ENCODE data around the gene PRKAR1A.
"Not testable (repeated sequence)": the region's sequence is repeated elsewhere in the genome, so short reads cannot be mapped to it uniquely, and the experiment has no call there.

The PRKAR1A gene

GRCh38 chr17:68512247-68512959, at the start of gene PRKAR1A:
Gene PRKAR1A (plus strand): TSS chr17:68512430. CDS start chr17:68515400, 2,970 bp downstream.
- DNase-seq (ENCODE audit: low read depth in 2 of 2) = peak; percentile 74 to 79

- DNase-seq (ENCODE audit: low read depth in 2 of 2) = no peak
These were observed 48.8 kb upstream of the PRKAR1A start for GRCh38 chr17:68463211-68464019.

GRCh38 chr17:68468334-68468733, 43.9 kb upstream of the PRKAR1A start:
- DNase-seq (ENCODE audit: low read depth in 2 of 2) = no peak

- no peak for DNase-seq (ENCODE audit: low read depth in 2 of 2)
These were observed 43.4 kb upstream of the PRKAR1A start for GRCh38 chr17:68468788-68469187.

- DNase-seq (ENCODE audit: low read depth in 2 of 2) = no peak
These were observed 41.3 kb upstream of the PRKAR1A start for GRCh38 chr17:68470961-68471360.

GRCh38 chr17:68480885-68481284, 31.3 kb upstream of the PRKAR1A start:
- DNase-seq (ENCODE audit: low read depth in 2 of 2) = no peak

- DNase-seq (ENCODE audit: low read depth in 2 of 2) = no peak
These were observed 29.6 kb upstream of the PRKAR1A start for GRCh38 chr17:68482576-68483041.

- DNase-seq (ENCODE audit: low read depth in 2 of 2) = no peak
These were observed 27.8 kb upstream of the PRKAR1A start for GRCh38 chr17:68484458-68484857.

GRCh38 chr17:68489919-68490318, 22.3 kb upstream of the PRKAR1A start:
- no peak for DNase-seq (ENCODE audit: low read depth in 2 of 2)

- DNase-seq (ENCODE audit: low read depth in 2 of 2) = no peak
These were observed 20.6 kb upstream of the PRKAR1A start for GRCh38 chr17:68491381-68492231.

- DNase-seq (ENCODE audit: low read depth in 2 of 2) = not testable (repeated sequence)
These were observed 19.7 kb upstream of the PRKAR1A start for GRCh38 chr17:68492394-68493054.

GRCh38 chr17:68495081-68495480, 17.1 kb upstream of the PRKAR1A start:
- no peak for DNase-seq (ENCODE audit: low read depth in 2 of 2)

- no peak for DNase-seq (ENCODE audit: low read depth in 2 of 2)
These were observed 14.3 kb upstream of the PRKAR1A start for GRCh38 chr17:68497885-68498319.

- no peak for DNase-seq (ENCODE audit: low read depth in 2 of 2)
These were observed 13.5 kb upstream of the PRKAR1A start for GRCh38 chr17:68498479-68499326.

GRCh38 chr17:68499587-68499986, 12.6 kb upstream of the PRKAR1A start:
- DNase-seq (ENCODE audit: low read depth in 2 of 2) = no peak

GRCh38 chr17:68501074-68501473, 11.2 kb upstream of the PRKAR1A start:
- no peak for DNase-seq (ENCODE audit: low read depth in 2 of 2)

- no peak for DNase-seq (ENCODE audit: low read depth in 2 of 2)
These were observed 6.3 kb upstream of the PRKAR1A start for GRCh38 chr17:68505951-68506350.

- no peak for DNase-seq (ENCODE audit: low read depth in 2 of 2)
These were observed 4.7 kb upstream of the PRKAR1A start for GRCh38 chr17:68507576-68507975.

- no peak for DNase-seq (ENCODE audit: low read depth in 2 of 2)
These were observed 2.8 kb upstream of the PRKAR1A start for GRCh38 chr17:68509141-68510057.

Measured in stimulated activated CD4-positive, alpha-beta T cell treated with anti-CD3 and anti-CD28 coated beads, Interleukin-1b, Interleukin-23, amount 100 ng/mL, for 4 hours (primary cell).